GM04503 (cell line): ENCODE measurements around the gene KLF13.

ENCODE experiments used
- DNase-seq: peaks from one replicate; pipeline ENCODE4 v3.0.0-alpha.2; 2012; ENCODE audit warnings: low read depth

KLF13 gene

GRCh38 chr15:31326156-31326874 lies at the start of gene KLF13:
Gene KLF13, plus strand, starts transcription at chr15:31326835. Its CDS starts 378 bp downstream, at chr15:31327213.
- peak; percentile 70 for DNase-seq

- no peak for DNase-seq
These were observed 49.1 kb upstream of the KLF13 start for GRCh38 chr15:31277335-31278060.

- no peak for DNase-seq
These were observed 48.6 kb upstream of the KLF13 start for GRCh38 chr15:31278061-31278445.

GRCh38 chr15:31278544-31279220 lies 48.0 kb upstream of the KLF13 start:
- no peak for DNase-seq

- DNase-seq, result no peak
These were observed 47.2 kb upstream of the KLF13 start for GRCh38 chr15:31279221-31280045.

- no peak for DNase-seq
These were observed 46.4 kb upstream of the KLF13 start for GRCh38 chr15:31280046-31280830.

GRCh38 chr15:31280831-31281216 lies 45.8 kb upstream of the KLF13 start:
- no peak for DNase-seq

- no peak for DNase-seq
These were observed 43.6 kb upstream of the KLF13 start for GRCh38 chr15:31283043-31283442.

- DNase-seq, result no peak
These were observed 40.8 kb upstream of the KLF13 start for GRCh38 chr15:31285772-31286261.

GRCh38 chr15:31291048-31291578 lies 35.5 kb upstream of the KLF13 start:
- no peak for DNase-seq

- DNase-seq, result no peak
These were observed 34.1 kb upstream of the KLF13 start for GRCh38 chr15:31292391-31293015.

- DNase-seq, result no peak
These were observed 33.0 kb upstream of the KLF13 start for GRCh38 chr15:31293655-31294054.

GRCh38 chr15:31294067-31294466 lies 32.6 kb upstream of the KLF13 start:
- DNase-seq, result no peak

GRCh38 chr15:31295658-31296057 lies 31.0 kb upstream of the KLF13 start:
- no peak for DNase-seq

- no peak for DNase-seq
These were observed 30.4 kb upstream of the KLF13 start for GRCh38 chr15:31296219-31296645.

GRCh38 chr15:31296646-31297574 lies 29.7 kb upstream of the KLF13 start:
- no peak for DNase-seq

- no peak for DNase-seq
These were observed 28.8 kb upstream of the KLF13 start for GRCh38 chr15:31297575-31298456.

GRCh38 chr15:31298707-31299172 lies 27.9 kb upstream of the KLF13 start:
- DNase-seq, result no peak
